Colonic mucosa (tissue), 4 donors: Measurements from ENCODE around the gene CERS6. TPM values are rescaled to one million over a fixed set of nuclear protein-coding genes. Genes with fewer than 3 reads are reported as not detected.

Experiments
- DNase-seq: peaks from one replicate; pipeline ENCODE4 v3.0.0-alpha.2; 2020
- H3K27ac ChIP-seq: fragments of 200-600 bp; one replicate; pipeline ENCODE4 v1.8.0; 2021
- H3K27me3 ChIP-seq: fragments of 200-600 bp; one replicate; pipeline ENCODE4 v1.8.0; 2021
- H3K36me3 ChIP-seq: fragments of 200-600 bp; one replicate; pipeline ENCODE4 v1.8.0; 2021
- H3K4me1 ChIP-seq: fragments of 200-600 bp; one replicate; pipeline ENCODE4 v1.8.0; 2021; ENCODE audit warnings: mild to moderate bottlenecking
- H3K4me3 ChIP-seq: fragments of 200-600 bp; one replicate; pipeline ENCODE4 v1.8.0; 2021
- H3K9ac ChIP-seq, 2 donors: one replicate each; pipeline ENCODE4 v1.7.0; 2013; ENCODE audit warnings: control low read depth in 2 of 2, low read depth in 2 of 2, low read length in 2 of 2
- H3K9me3 ChIP-seq: fragments of 200-600 bp; one replicate; pipeline ENCODE4 v1.8.0; 2021
- CTCF ChIP-seq: fragments of 200-600 bp; IDR thresholded peaks from one replicate; pipeline ENCODE4 v1.8.0; 2022; ENCODE audit warnings: antibody characterized with exemption, mild to moderate bottlenecking
- intact Hi-C: fragments of 100-400 bp; cut with DNase I; formaldehyde crosslinking; loops from one replicate; pipeline ENCODE4 v1.14.1; 2022
- total RNA-seq, 2 donors: library from RNA; stranded (reverse); fragmentation: NEBNext Ultra II Directional in 1 of 2; extraction: Animal tissue kit (Norgen Biotek cat#: 25700) in 1 of 2; gene quantifications; one replicate each; pipeline ENCODE4 v1.2.1, GENCODE V29; 2021
- donor health status: healthy.
- donor health status: DM: no; HTN: no; CAD: no.
- donor health status: DM: no; HTN: no; CAD: no.

Gene CERS6
- total RNA-seq, 2 donors from 2014 or later: 56.7 to 75.9 TPM

GRCh38 chr2:168805615-168806014 is 349.5 kb downstream of the CERS6 start:
- intact Hi-C loops: no loop called here
- DNase-seq: no peak
- Histone ChIP-seq H3K9me3 (no peaks in the 10 kb centered on the region), H3K4me1 (peaks cover 5% of the 10 kb centered on the region), H3K36me3 (no peaks in the 10 kb centered on the region), H3K9ac (no peak overlapping the region), H3K27ac (no peak overlapping the region), H3K27me3 (no peaks in the 10 kb centered on the region), H3K4me3 (no peak overlapping the region)
- no peak for TF ChIP-seq CTCF

GRCh38 chr2:168809537-168809936 is 353.5 kb downstream of the CERS6 start:
- H3K4me1 ChIP-seq: no peaks in the 10 kb centered on the region
- no peak overlapping the region for H3K4me3 ChIP-seq
- TF ChIP-seq CTCF: no peak
- intact Hi-C loops: no loop called here
- no peaks in the 10 kb centered on the region for H3K27me3 ChIP-seq
- H3K27ac ChIP-seq: no peak overlapping the region
- no peaks in the 10 kb centered on the region for H3K36me3 ChIP-seq
- DNase-seq: no peak
- H3K9ac ChIP-seq: no peak overlapping the region
- H3K9me3 ChIP-seq: no peaks in the 10 kb centered on the region

GRCh38 chr2:168810235-168810634 is 354.2 kb downstream of the CERS6 start:
- DNase-seq: no peak
- H3K36me3 ChIP-seq: no peaks in the 10 kb centered on the region
- no peak overlapping the region for H3K9ac ChIP-seq
- no peak for TF ChIP-seq CTCF
- no peak overlapping the region for H3K4me3 ChIP-seq
- no peaks in the 10 kb centered on the region for H3K4me1 ChIP-seq
- H3K9me3 ChIP-seq: no peaks in the 10 kb centered on the region
- H3K27ac ChIP-seq: no peak overlapping the region
- H3K27me3 ChIP-seq: no peaks in the 10 kb centered on the region
- intact Hi-C loops: no loop called here

- Histone ChIP-seq H3K9me3 (no peaks in the 10 kb centered on the region), H3K9ac (no peak overlapping the region), H3K27me3 (no peaks in the 10 kb centered on the region), H3K36me3 (no peaks in the 10 kb centered on the region), H3K4me1 (no peaks in the 10 kb centered on the region), H3K4me3 (no peak overlapping the region), H3K27ac (no peak overlapping the region)
- no peak for DNase-seq
- TF ChIP-seq CTCF: no peak
- intact Hi-C loops: no loop called here
Measured at GRCh38 chr2:168811696-168812095, 355.6 kb downstream of the CERS6 start.

GRCh38 chr2:168814046-168814445 is 358.0 kb downstream of the CERS6 start:
- no peak for TF ChIP-seq CTCF
- H3K4me3 ChIP-seq: no peak overlapping the region
- no peaks in the 10 kb centered on the region for H3K27me3 ChIP-seq
- intact Hi-C loops: no loop called here
- no peak overlapping the region for H3K27ac ChIP-seq
- no peaks in the 10 kb centered on the region for H3K4me1 ChIP-seq
- no peak overlapping the region for H3K9ac ChIP-seq
- DNase-seq: no peak
- H3K36me3 ChIP-seq: no peaks in the 10 kb centered on the region
- no peaks in the 10 kb centered on the region for H3K9me3 ChIP-seq
